Measurements from ENCODE around the gene BTD.
"Not testable (repeated sequence)": the region's sequence is repeated elsewhere in the genome, so short reads cannot be mapped to it uniquely, and the experiment has no call there.

BTD gene

GRCh38 chr3:15606434-15606891, 4.9 kb downstream of the BTD start:
- DNase-seq: no peak

GRCh38 chr3:15610082-15610759, 8.7 kb downstream of the BTD start:
- DNase-seq: no peak

GRCh38 chr3:15611018-15611417, 9.5 kb downstream of the BTD start:
- DNase-seq: no peak

GRCh38 chr3:15612001-15612400, 10.5 kb downstream of the BTD start:
- no peak for DNase-seq

- no peak for DNase-seq
Measured at GRCh38 chr3:15614958-15615357, 13.4 kb downstream of the BTD start.

- no peak for DNase-seq
Measured at GRCh38 chr3:15616053-15616452, 14.5 kb downstream of the BTD start.

- not testable (repeated sequence) for DNase-seq
Measured at GRCh38 chr3:15619659-15620464, 18.3 kb downstream of the BTD start.

- DNase-seq: no peak
Measured at GRCh38 chr3:15623535-15624440, 22.2 kb downstream of the BTD start.

- no peak for DNase-seq
Measured at GRCh38 chr3:15628967-15629366, 27.4 kb downstream of the BTD start.

GRCh38 chr3:15629860-15630597, 28.5 kb downstream of the BTD start:
- no peak for DNase-seq

GRCh38 chr3:15630646-15631350, 29.3 kb downstream of the BTD start:
- no peak for DNase-seq

GRCh38 chr3:15631426-15632211, 30.1 kb downstream of the BTD start:
- no peak for DNase-seq

- no peak for DNase-seq
Measured at GRCh38 chr3:15632212-15632580, 30.7 kb downstream of the BTD start.

GRCh38 chr3:15633159-15633558, 31.6 kb downstream of the BTD start:
- no peak for DNase-seq

GRCh38 chr3:15633766-15634598, 32.4 kb downstream of the BTD start:
- DNase-seq: no peak

GRCh38 chr3:15634671-15635070, 33.1 kb downstream of the BTD start:
- no peak for DNase-seq

GRCh38 chr3:15635121-15635661, 33.6 kb downstream of the BTD start:
- no peak for DNase-seq

GRCh38 chr3:15636028-15636709, 34.6 kb downstream of the BTD start:
- DNase-seq: no peak

Measured in activated naive CD4-positive, alpha-beta T cell (primary cell).